GM23338 (cell line): Measurements from ENCODE around the gene ATG7.

ENCODE experiments used
- CREB1 ChIP-seq: fragments of 250-450 bp; sonication (Bioruptor Pico); IDR thresholded peaks from 2 replicates; pipeline ENCODE4 v1.5.0; 2020; ENCODE audit warnings: low read depth, mild to moderate bottlenecking, moderate library complexity
- CTCF ChIP-seq, 2 experiments: fragments of 200-600 bp in 1 of 2; sonication (generic) in 1 of 2; conservative IDR thresholded peaks; 2 replicates each; pipeline versions ENCODE4 v1.5.1 to v1.6.1; 2016 to 2017; ENCODE audit warnings: antibody characterized with exemption in 2 of 2, low read depth in 2 of 2, mild to moderate bottlenecking in 2 of 2, moderate library complexity in 1 of 2
- EZH2 ChIP-seq: fragments of 200-600 bp; sonication (generic); IDR thresholded peaks from one replicate; pipeline ENCODE4 v1.8.0; 2017; ENCODE audit warnings: antibody characterized with exemption, mild to moderate bottlenecking, low read depth; ENCODE audit not compliant: unreplicated experiment
- EZH2phosphoT487 ChIP-seq: fragments of 200-600 bp; sonication (generic); IDR thresholded peaks from one replicate; pipeline ENCODE4 v1.8.1; 2018; ENCODE audit warnings: antibody characterized with exemption; ENCODE audit not compliant: unreplicated experiment
- JUNB ChIP-seq: IDR thresholded peaks from one replicate; pipeline ENCODE4 v1.6.1; 2016; ENCODE audit warnings: antibody characterized with exemption; ENCODE audit not compliant: unreplicated experiment
- POLR2AphosphoS5 ChIP-seq: IDR thresholded peaks from 2 replicates; pipeline ENCODE4 v1.6.1; 2016; ENCODE audit warnings: antibody characterized with exemption, low read depth
- REST ChIP-seq: IDR thresholded peaks from one replicate; pipeline ENCODE4 v1.6.1; 2018; ENCODE audit warnings: antibody characterized with exemption; ENCODE audit not compliant: unreplicated experiment

- TF ChIP-seq CTCF (conservative IDR thresholded peaks at IDR 0.05; ENCODE audit: low read depth in 2 of 2) (no peak), EZH2 (no peak), POLR2AphosphoS5 (no peak), CREB1 (CRISPR knock-in tag) (no peak), EZH2phosphoT487 (no peak), REST (no peak), JUNB (no peak)
Measured at GRCh38 chr3:11542551-11542950, 270.4 kb downstream of the ATG7 start.
